Ascending aorta (tissue), 2 donors: ENCODE results near the gene NUAK2. TPM values are rescaled to one million over a fixed set of nuclear protein-coding genes. Genes with fewer than 3 reads are reported as not detected.

Source experiments
- DNase-seq, 2 donors: peaks; one replicate each; pipeline ENCODE4 v3.0.0-alpha.2; 2019; ENCODE audit warnings: low spot score in 2 of 2
- H3K27ac ChIP-seq, 2 donors: fragments of 200-600 bp; sonication (generic); one replicate each; pipeline ENCODE4 v1.5.1; 2016 to 2017; ENCODE audit warnings: mild to moderate bottlenecking in 1 of 2
- H3K27me3 ChIP-seq: fragments of 200-600 bp; sonication (generic); one replicate; pipeline ENCODE4 v1.5.1; 2017
- H3K36me3 ChIP-seq, 2 donors: fragments of 200-600 bp; sonication (generic); one replicate each; pipeline ENCODE4 v1.5.1; 2016
- H3K4me1 ChIP-seq, 2 donors: fragments of 200-600 bp; sonication (generic); one replicate each; pipeline ENCODE4 v1.5.1; 2016 to 2017; ENCODE audit warnings: mild to moderate bottlenecking in 1 of 2
- H3K4me3 ChIP-seq, 2 donors: fragments of 200-600 bp; sonication (generic); one replicate each; pipeline ENCODE4 v1.5.1; 2016 to 2017; ENCODE audit warnings: mild to moderate bottlenecking in 1 of 2
- H3K9me3 ChIP-seq, 2 donors: fragments of 200-600 bp; sonication (generic); one replicate each; pipeline ENCODE4 v1.5.1; 2016
- CTCF ChIP-seq, 3 experiments: fragments of 200-600 bp in 2 of 3; fragments of 450-650 bp in 1 of 3; sonication (generic) in 2 of 3; IDR thresholded peaks; one replicate each; pipeline ENCODE4 v1.5.1; 2016 to 2019; ENCODE audit warnings: antibody characterized with exemption in 3 of 3, mild to moderate bottlenecking in 1 of 3, moderate library complexity in 1 of 3
- intact Hi-C: fragments of 100-400 bp; cut with DNase I; formaldehyde crosslinking; loops from one replicate; pipeline ENCODE4 v1.15.1; 2023
- total RNA-seq: library from RNA; depleted of rRNA; stranded (reverse); fragments of >200 nt; gene quantifications from one replicate; pipeline ENCODE4 v1.1.0, GENCODE V29; 2016

Gene NUAK2
- total RNA-seq, 1 donor from 2014 or later, result 0.85 TPM

- H3K4me3 ChIP-seq, result no peak overlapping the region
- no peak overlapping the region for H3K27ac ChIP-seq
- peaks cover 0 to 4% of the 10 kb centered on the region in 2 donors for H3K4me1 ChIP-seq
- no peak for DNase-seq
- no peaks in the 10 kb centered on the region for H3K9me3 ChIP-seq
- TF ChIP-seq CTCF (IDR thresholded peaks at IDR 0.05), result no peak
- intact Hi-C loops, result loop anchor here (5.0 kb wide), 4 partner anchors 45 to 280 kb away; partner anchors contain the start of gene DSTYK
- H3K36me3 ChIP-seq, result no peaks in the 10 kb centered on the region
- no peaks in the 10 kb centered on the region for H3K27me3 ChIP-seq
Observed at GRCh38 chr1:205257735-205258134, 63.8 kb downstream of the NUAK2 start.

DNA sequence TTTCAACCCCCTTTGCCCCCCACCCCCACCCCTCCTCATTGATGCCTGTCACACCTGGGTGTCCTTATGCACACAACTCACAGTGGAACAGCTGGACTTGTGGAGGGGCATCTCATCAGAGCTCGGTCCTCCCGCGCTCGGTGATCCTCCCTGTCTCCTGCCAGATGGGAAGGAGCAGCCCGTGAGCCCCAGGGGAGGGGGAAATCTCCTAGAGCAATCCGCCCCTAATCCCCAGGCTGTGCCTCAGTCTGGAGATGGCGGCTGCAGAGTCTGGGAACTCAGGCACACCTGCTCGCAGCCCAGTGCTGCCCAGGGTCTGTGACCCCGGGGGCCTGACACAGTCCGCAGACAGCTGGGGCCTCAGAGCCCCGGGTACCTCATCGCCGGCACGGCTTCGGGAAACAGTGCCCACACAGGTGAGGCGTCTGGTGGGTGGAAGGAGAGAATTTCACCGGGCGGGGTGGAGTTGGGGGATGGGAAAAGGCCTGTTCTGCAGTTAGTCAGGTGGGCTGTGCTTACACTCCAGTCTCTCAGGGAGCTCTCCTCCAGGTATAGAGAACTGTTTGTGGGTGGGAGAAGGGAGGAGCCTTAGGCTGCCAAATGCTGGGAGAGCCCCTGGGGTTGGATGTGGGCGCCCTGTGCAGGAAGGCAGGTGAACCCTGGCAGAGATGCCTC is 64.5 kb downstream of the NUAK2 start:
- no peaks in the 10 kb centered on the region for H3K27me3 ChIP-seq
- H3K4me1 ChIP-seq, result peaks cover 0 to 4% of the 10 kb centered on the region in 2 donors
- no peak overlapping the region for H3K27ac ChIP-seq
- no peaks in the 10 kb centered on the region for H3K36me3 ChIP-seq
- intact Hi-C loops, result loop anchor here (1.0 to 5.0 kb wide), 6 partner anchors 28 to 280 kb away; partner anchors contain the start of genes DSTYK and RBBP5
- DNase-seq, result no peak
- no peaks in the 10 kb centered on the region for H3K9me3 ChIP-seq
- no peak overlapping the region for H3K4me3 ChIP-seq
- TF ChIP-seq CTCF (IDR thresholded peaks at IDR 0.05), result no peak

DNA sequence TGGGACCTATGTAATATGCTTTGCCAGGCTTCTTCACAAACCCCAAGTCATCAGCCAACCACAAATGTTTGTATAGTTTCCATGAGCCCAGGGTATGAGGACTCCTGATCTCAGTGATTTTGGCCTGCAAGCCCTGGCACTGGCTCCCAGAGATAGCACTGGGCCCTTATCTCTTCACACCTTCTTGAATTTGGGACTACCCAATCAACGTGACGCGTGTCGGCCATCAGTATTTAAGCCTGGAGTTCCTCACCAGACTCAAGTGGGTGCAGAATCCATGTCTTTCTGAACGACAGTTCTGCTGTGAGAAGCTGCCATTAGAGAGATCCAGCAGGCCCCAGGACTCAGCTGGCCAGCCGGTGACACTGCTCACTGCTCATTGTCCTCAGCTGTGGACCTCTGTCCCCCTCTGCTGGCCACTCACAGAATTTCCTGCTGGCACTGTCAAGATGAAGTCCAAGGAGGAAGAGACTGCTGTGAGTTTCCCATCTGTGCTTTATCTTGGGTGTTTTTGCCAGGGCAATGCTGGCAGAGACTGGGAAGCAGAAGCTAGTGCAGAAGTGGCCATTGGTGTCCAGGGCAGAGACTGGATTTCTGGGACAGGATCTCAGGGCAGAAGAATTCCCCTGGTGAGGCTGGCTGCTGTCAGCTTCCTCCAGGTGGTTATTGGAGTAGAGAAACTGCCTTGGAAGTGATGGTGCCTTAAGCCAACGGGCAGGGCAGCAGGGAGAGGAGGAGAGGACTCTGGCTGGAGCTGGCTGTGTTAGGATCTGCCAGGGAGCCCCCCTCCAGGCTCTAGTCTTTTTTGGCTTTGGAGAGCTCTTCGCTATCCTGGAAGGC is 65.4 kb downstream of the NUAK2 start:
- Histone ChIP-seq H3K27ac (no peak overlapping the region), H3K9me3 (no peaks in the 10 kb centered on the region)

More for the DNA sequence above, 65.4 kb downstream of the NUAK2 start:
- H3K4me1 ChIP-seq, result peaks cover 6 to 10% of the 10 kb centered on the region in 2 donors
- peak; percentile 66 to 94 for DNase-seq
- intact Hi-C loops, result loop anchor here (1.0 to 5.0 kb wide), 6 partner anchors 27 to 279 kb away; partner anchors contain the start of genes DSTYK and RBBP5
- H3K4me3 ChIP-seq, result no peak overlapping the region
- H3K27me3 ChIP-seq, result no peaks in the 10 kb centered on the region
- H3K36me3 ChIP-seq, result no peaks in the 10 kb centered on the region
- TF ChIP-seq CTCF (IDR thresholded peaks at IDR 0.05), result peak; percentile 95 to 98 (median 98)

Other genes starting within 250 kb of the NUAK2 start
- not detected for gene TMEM81, start 237.3 kb downstream of the NUAK2 start, total RNA-seq
- 7.2 TPM for gene RBBP5, start 199.8 kb downstream of the NUAK2 start, total RNA-seq
- gene DSTYK, start 110.0 kb downstream of the NUAK2 start, total RNA-seq, result 8.1 TPM
- gene TMCC2, start 93.8 kb downstream of the NUAK2 start, total RNA-seq, result 5.2 TPM
- not detected for gene KLHDC8A, start 35.2 kb upstream of the NUAK2 start, total RNA-seq
- gene LEMD1, start 100.3 kb upstream of the NUAK2 start, total RNA-seq, result not detected
- gene BLACAT1, start 134.3 kb upstream of the NUAK2 start, total RNA-seq, result not detected
- gene CDK18, start 182.9 kb upstream of the NUAK2 start, total RNA-seq, result 70.0 TPM